AG04450 (cell line): ENCODE measurements around the gene EFCAB11. TPM values are rescaled to one million over a fixed set of nuclear protein-coding genes. Genes with fewer than 3 reads are reported as not detected.

Experiments
- CTCF ChIA-PET: fragments of 300-600, 350-600 bp; formaldehyde crosslinking; extraction: SDS; loops from one replicate; lab custom pipeline; 2022; ENCODE audit warnings: antibody characterized with exemption, inconsistent platforms; lab: Charles Lee
- POLR2A ChIA-PET: fragments of 350-600 bp; formaldehyde crosslinking; extraction: SDS; loops from one replicate; lab custom pipeline; 2021; ENCODE audit warnings: antibody characterized with exemption, inconsistent platforms; lab: Yijun Ruan, JAX
- DNase-seq: peaks from one replicate; pipeline ENCODE4 v3.0.0-alpha.2; 2011; ENCODE audit warnings: low read depth, low spot score
- H3K27ac ChIP-seq: one replicate; pipeline ENCODE4 v1.5.1; 2012; ENCODE audit warnings: low read depth, low read length, control low read depth
- H3K27me3 ChIP-seq: one replicate; pipeline ENCODE4 v1.6.0; 2012; ENCODE audit warnings: low read length; ENCODE audit not compliant: control insufficient read depth, insufficient read depth
- H3K4me3 ChIP-seq: 2 replicates; pipeline ENCODE4 v1.5.1; 2011; ENCODE audit warnings: mild to moderate bottlenecking, low read depth, low read length, control low read depth
- H3K9me3 ChIP-seq: 2 replicates; pipeline ENCODE4 v1.5.1; 2012; ENCODE audit warnings: low read length; ENCODE audit not compliant: control insufficient read depth, insufficient read depth
- CTCF ChIP-seq: IDR thresholded peaks from 2 replicates; pipeline ENCODE4 v1.5.1; 2011; ENCODE audit warnings: low read depth, low read length, control low read depth, inconsistent platforms
- polyA plus RNA-seq: library from polyadenylated mRNA; depleted of rRNA; stranded (reverse); fragments of >200 nt; gene quantifications from 2 replicates; pipeline ENCODE4 v1.2.3, GENCODE V29; 2011

Gene EFCAB11
- polyA plus RNA-seq, 1 experiment, result 5.9 TPM

GRCh38 chr14:89924268-89924667, 30.3 kb downstream of the EFCAB11 start:
- no peak for DNase-seq
- no peaks in the 10 kb centered on the region for H3K27me3 ChIP-seq
- no peak for TF ChIP-seq CTCF
- H3K27ac ChIP-seq, result no peak overlapping the region
- ChIA-PET POLR2A (no interaction called here), CTCF (interaction anchor here (0.9 to 1.6 kb wide), 2 partner anchors 15 to 1257 kb away, joined by 3 to 5 read pairs; no protein-coding TSS in a partner anchor)
- no peaks in the 10 kb centered on the region for H3K9me3 ChIP-seq
- no peak overlapping the region for H3K4me3 ChIP-seq

GRCh38 chr14:89922031-89922907, 32.3 kb downstream of the EFCAB11 start:
- ChIA-PET POLR2A (interaction anchor here (0.5 to 1.5 kb wide), 2 partner anchors 66 to 881 kb away, joined by 3 to 5 read pairs; no protein-coding TSS in a partner anchor), CTCF (interaction anchor here (0.7 to 1.8 kb wide), 3 partner anchors 10 to 16 kb away, joined by 4 to 12 read pairs (median 5); no protein-coding TSS in a partner anchor)
- no peak for TF ChIP-seq CTCF
- no peak for DNase-seq
- Histone ChIP-seq H3K9me3 (no peaks in the 10 kb centered on the region), H3K27ac (peak overlapping the region; percentile 39), H3K4me3 (no peak overlapping the region), H3K27me3 (no peaks in the 10 kb centered on the region)

GRCh38 chr14:89921346-89921745, 33.2 kb downstream of the EFCAB11 start:
- ChIA-PET POLR2A (interaction anchor here (0.6 to 1.5 kb wide), 2 partner anchors 591 to 880 kb away, joined by 3 to 4 read pairs; no protein-coding TSS in a partner anchor), CTCF (interaction anchor here (0.8 kb wide), 1 partner anchor 17 kb away, joined by 4 read pairs; no protein-coding TSS in a partner anchor)
- Histone ChIP-seq H3K27ac (no peak overlapping the region), H3K4me3 (no peak overlapping the region), H3K9me3 (no peaks in the 10 kb centered on the region), H3K27me3 (no peaks in the 10 kb centered on the region)
- no peak for DNase-seq
- no peak for TF ChIP-seq CTCF

GRCh38 chr14:89920056-89920455, 34.5 kb downstream of the EFCAB11 start:
- DNase-seq, result no peak
- CTCF ChIA-PET, result interaction anchor here (0.9 kb wide), 1 partner anchor 892 kb away, joined by 3 read pairs; no protein-coding TSS in a partner anchor
- no peak for TF ChIP-seq CTCF
- Histone ChIP-seq H3K27me3 (no peaks in the 10 kb centered on the region), H3K4me3 (no peak overlapping the region), H3K27ac (peak overlapping the region; percentile 34), H3K9me3 (no peaks in the 10 kb centered on the region)
- POLR2A ChIA-PET, result no interaction called here

- CTCF ChIA-PET, result interaction anchor here (1.0 kb wide), 2 partner anchors 16 to 741 kb away, joined by 3 read pairs; no protein-coding TSS in a partner anchor
- no peak for DNase-seq
Observed at GRCh38 chr14:89918721-89919120, 35.8 kb downstream of the EFCAB11 start.

More at GRCh38 chr14:89918721-89919120, 35.8 kb downstream of the EFCAB11 start:
- H3K9me3 ChIP-seq, result no peaks in the 10 kb centered on the region
- POLR2A ChIA-PET, result no interaction called here
- no peak for TF ChIP-seq CTCF
- H3K4me3 ChIP-seq, result no peak overlapping the region
- H3K27me3 ChIP-seq, result no peaks in the 10 kb centered on the region
- H3K27ac ChIP-seq, result no peak overlapping the region
